Effector memory CD4-positive, alpha-beta T cell (primary cell): Measurements from ENCODE around the gene NDUFA7.
"Not testable (repeated sequence)": the region's sequence is repeated elsewhere in the genome, so short reads cannot be mapped to it uniquely, and the experiment has no call there.

Experiments used
- DNase-seq, 3 donors: peaks; one replicate each; pipeline ENCODE4 v3.0.0-alpha.2; 2020
- H3K27ac ChIP-seq: 2 replicates; pipeline ENCODE4 v1.7.0; 2013; ENCODE audit warnings: mild to moderate bottlenecking, low read length, moderate library complexity; ENCODE audit not compliant: insufficient read depth, poor library complexity, severe bottlenecking
- H3K27me3 ChIP-seq: replicated peaks from 2 replicates; pipeline ENCODE4 v1.7.0; 2013; ENCODE audit warnings: mild to moderate bottlenecking, low read length; ENCODE audit not compliant: insufficient read depth, control insufficient read depth, poor library complexity, severe bottlenecking
- H3K36me3 ChIP-seq: 2 replicates; pipeline ENCODE4 v1.7.0; 2013; ENCODE audit warnings: mild to moderate bottlenecking, low read length, moderate library complexity; ENCODE audit not compliant: control insufficient read depth, insufficient read depth
- H3K4me1 ChIP-seq: 2 replicates; pipeline ENCODE4 v1.7.0; 2013; ENCODE audit warnings: low read length, mild to moderate bottlenecking; ENCODE audit not compliant: control insufficient read depth, insufficient read depth, poor library complexity, severe bottlenecking
- H3K4me3 ChIP-seq: 2 replicates; pipeline ENCODE4 v1.7.0; 2013; ENCODE audit warnings: low read length, low read depth, mild to moderate bottlenecking; ENCODE audit not compliant: insufficient read depth, poor library complexity, severe bottlenecking
- H3K9me3 ChIP-seq: 2 replicates; pipeline ENCODE4 v1.7.0; 2013; ENCODE audit warnings: mild to moderate bottlenecking, low read length, moderate library complexity; ENCODE audit not compliant: control insufficient read depth

The NDUFA7 gene

DNA sequence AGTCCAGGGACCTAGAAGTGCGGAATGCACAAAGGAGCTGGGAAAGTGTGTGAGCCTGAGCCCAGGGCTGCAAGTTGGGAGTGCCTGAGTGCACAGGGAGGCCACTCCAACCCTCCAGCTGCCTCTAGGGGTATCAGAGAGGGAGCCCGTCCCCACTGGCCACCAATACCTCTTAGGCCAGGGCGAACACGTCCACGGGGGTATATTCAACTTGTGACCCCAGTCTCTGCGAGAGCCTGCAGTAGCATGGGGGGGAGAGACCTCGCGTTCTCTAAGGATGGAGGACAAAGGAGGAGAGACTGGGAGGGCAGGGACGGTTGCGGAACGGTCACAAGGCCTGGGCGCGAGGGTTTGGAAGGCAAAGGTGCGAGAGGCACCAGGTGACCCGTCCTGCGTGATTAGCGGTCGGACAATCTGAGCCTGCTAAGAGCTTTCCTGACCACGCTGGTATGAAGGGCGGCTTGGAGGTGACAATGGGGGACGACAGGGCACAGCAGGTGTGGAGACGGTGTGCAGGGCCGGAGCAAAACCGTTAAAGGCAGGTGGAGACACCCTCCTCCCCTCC is 13.7 kb downstream of the NDUFA7 start:
- peaks cover 22% of the 10 kb centered on the region for H3K4me1 ChIP-seq
- H3K36me3 ChIP-seq = peaks cover 25% of the 10 kb centered on the region
- no peaks in the 10 kb centered on the region for H3K27me3 ChIP-seq
- no peaks in the 10 kb centered on the region for H3K9me3 ChIP-seq
- peak overlapping the region; percentile 73 for H3K4me3 ChIP-seq
- H3K27ac ChIP-seq = peak overlapping the region; percentile 79
- no peak for DNase-seq

DNA sequence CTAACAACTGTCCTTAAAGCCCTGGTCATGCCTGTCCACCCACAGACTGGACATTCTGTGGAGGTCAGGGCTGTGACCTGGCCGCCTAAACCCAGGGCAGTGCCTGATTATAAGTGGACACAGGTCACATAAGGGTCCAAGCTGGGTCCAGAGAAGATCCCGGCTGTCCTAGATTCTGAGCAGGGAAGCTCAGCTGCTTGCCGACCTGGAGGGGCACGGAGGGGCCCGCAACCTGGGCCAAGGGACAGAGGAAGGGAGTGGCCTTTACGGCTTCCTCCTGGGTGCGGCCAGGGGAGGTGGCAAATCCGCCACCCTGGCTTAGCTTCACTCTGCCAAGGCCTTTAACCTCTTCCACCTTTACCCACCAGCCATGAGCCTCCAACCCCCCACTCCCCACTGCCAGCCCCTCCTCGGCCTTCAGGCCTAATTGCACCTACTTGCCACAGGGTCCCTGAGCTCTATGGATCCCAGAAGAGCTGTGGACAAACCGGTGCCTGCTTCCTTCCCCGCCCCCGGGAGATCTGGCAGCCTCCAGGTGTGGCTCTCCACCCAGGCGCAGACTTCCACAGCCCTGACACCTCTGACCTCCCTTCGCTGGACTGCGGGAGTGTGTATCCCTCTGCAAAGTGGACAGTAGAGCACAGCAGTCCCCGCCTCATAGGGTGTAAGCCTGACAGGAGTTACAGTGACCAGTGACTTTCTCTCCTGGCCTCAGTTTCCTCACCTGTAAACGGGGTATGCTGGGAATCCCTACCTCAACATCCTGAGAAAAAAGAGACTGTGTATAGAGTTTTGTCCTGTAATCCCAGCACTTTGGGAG is 14.7 kb downstream of the NDUFA7 start:
- no peak for DNase-seq
- peak overlapping the region; percentile 18 for H3K27ac ChIP-seq
- H3K4me1 ChIP-seq = peaks cover 22% of the 10 kb centered on the region
- H3K9me3 ChIP-seq = no peaks in the 10 kb centered on the region
- H3K4me3 ChIP-seq = no peak overlapping the region
- H3K36me3 ChIP-seq = peaks cover 21% of the 10 kb centered on the region
- no peaks in the 10 kb centered on the region for H3K27me3 ChIP-seq

DNA sequence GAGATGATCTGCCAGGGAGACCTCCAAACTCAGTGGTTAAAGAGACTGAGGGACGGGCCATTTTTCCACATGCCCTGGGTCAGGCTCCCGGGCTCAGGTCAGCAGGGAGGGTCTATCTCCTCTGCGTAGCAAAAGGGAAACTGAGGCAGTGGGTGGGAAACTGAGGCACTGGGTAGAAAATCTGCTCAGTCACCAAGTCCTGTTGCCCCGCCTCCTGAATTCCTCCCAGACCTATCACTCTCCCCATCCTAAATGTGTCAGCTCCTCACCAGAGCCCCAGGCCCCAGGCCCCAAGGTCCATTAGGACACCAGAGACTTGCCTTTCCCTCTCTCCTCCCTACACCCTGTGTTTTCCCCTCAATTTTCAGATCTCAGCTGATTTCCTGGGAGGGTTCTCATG is 15.4 kb downstream of the NDUFA7 start:
- H3K9me3 ChIP-seq = no peaks in the 10 kb centered on the region
- peaks cover 14% of the 10 kb centered on the region for H3K36me3 ChIP-seq
- H3K27me3 ChIP-seq = no peaks in the 10 kb centered on the region
- H3K4me1 ChIP-seq = peaks cover 22% of the 10 kb centered on the region
- H3K27ac ChIP-seq = no peak overlapping the region
- H3K4me3 ChIP-seq = no peak overlapping the region
- no peak for DNase-seq

GRCh38 chr19:8304841-8305621 is 16.1 kb downstream of the NDUFA7 start:
- no peak overlapping the region for H3K4me3 ChIP-seq
- peaks cover 9% of the 10 kb centered on the region for H3K36me3 ChIP-seq
- no peak overlapping the region for H3K27ac ChIP-seq
- peaks cover 22% of the 10 kb centered on the region for H3K4me1 ChIP-seq
- no peaks in the 10 kb centered on the region for H3K27me3 ChIP-seq
- DNase-seq = no peak
- no peaks in the 10 kb centered on the region for H3K9me3 ChIP-seq

- Histone ChIP-seq H3K27me3 (no peaks in the 10 kb centered on the region), H3K27ac (no peak overlapping the region), H3K4me1 (peaks cover 14% of the 10 kb centered on the region), H3K4me3 (no peak overlapping the region), H3K36me3 (peaks cover 9% of the 10 kb centered on the region), H3K9me3 (no peaks in the 10 kb centered on the region)
- no peak for DNase-seq
Measured at GRCh38 chr19:8302734-8303133, 18.4 kb downstream of the NDUFA7 start.

GRCh38 chr19:8302357-8302691 is 18.9 kb downstream of the NDUFA7 start:
- peaks cover 10% of the 10 kb centered on the region for H3K4me1 ChIP-seq
- no peak for DNase-seq
- no peak overlapping the region for H3K4me3 ChIP-seq
- peaks cover 9% of the 10 kb centered on the region for H3K36me3 ChIP-seq
- H3K27me3 ChIP-seq = no peaks in the 10 kb centered on the region
- H3K9me3 ChIP-seq = no peaks in the 10 kb centered on the region
- H3K27ac ChIP-seq = no peak overlapping the region

DNA sequence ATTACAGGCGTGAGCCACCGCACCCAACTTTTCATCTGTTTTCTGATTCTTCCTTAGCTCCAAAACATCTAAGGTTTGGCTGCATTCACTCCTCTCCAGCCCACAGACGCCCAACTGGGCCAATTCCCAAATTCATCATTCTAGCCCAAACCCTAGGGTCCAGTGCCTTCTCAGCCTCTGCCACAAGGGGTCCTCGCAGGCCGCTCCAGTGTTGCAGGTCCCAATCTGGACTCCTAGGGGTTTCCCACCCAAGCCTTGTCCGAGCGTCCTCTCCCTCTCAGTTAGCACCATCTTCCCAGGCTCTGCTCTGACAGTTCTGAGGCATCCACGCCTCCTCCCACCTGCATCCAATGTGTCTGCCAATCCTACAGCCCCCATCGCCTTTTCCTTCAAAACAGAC is 29.8 kb downstream of the NDUFA7 start:
- H3K36me3 ChIP-seq, H3K9me3 ChIP-seq, H3K4me1 ChIP-seq, H3K27ac ChIP-seq, DNase-seq, H3K27me3 ChIP-seq, H3K4me3 ChIP-seq: not testable (repeated sequence)

DNA sequence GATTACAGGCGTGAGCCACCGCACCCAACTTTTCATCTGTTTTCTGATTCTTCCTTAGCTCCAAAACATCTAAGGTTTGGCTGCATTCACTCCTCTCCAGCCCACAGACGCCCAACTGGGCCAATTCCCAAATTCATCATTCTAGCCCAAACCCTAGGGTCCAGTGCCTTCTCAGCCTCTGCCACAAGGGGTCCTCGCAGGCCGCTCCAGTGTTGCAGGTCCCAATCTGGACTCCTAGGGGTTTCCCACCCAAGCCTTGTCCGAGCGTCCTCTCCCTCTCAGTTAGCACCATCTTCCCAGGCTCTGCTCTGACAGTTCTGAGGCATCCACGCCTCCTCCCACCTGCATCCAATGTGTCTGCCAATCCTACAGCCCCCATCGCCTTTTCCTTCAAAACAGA is 44.7 kb downstream of the NDUFA7 start:
- not testable (repeated sequence) for H3K9me3 ChIP-seq, DNase-seq, H3K4me3 ChIP-seq, H3K4me1 ChIP-seq, H3K27me3 ChIP-seq, H3K27ac ChIP-seq, H3K36me3 ChIP-seq

GRCh38 chr19:8269724-8270123 is 51.5 kb downstream of the NDUFA7 start:
- Histone ChIP-seq H3K4me1 (no peaks in the 10 kb centered on the region), H3K9me3 (no peaks in the 10 kb centered on the region), H3K36me3 (no peaks in the 10 kb centered on the region), H3K4me3 (no peak overlapping the region), H3K27me3 (no peaks in the 10 kb centered on the region), H3K27ac (peak overlapping the region; percentile 66)
- DNase-seq = no peak

- H3K4me1 ChIP-seq = no peaks in the 10 kb centered on the region
- H3K27me3 ChIP-seq = no peaks in the 10 kb centered on the region
- no peak overlapping the region for H3K4me3 ChIP-seq
- no peak overlapping the region for H3K27ac ChIP-seq
- no peaks in the 10 kb centered on the region for H3K36me3 ChIP-seq
- DNase-seq = no peak
- no peaks in the 10 kb centered on the region for H3K9me3 ChIP-seq
Measured at GRCh38 chr19:8265872-8266271, 55.3 kb downstream of the NDUFA7 start.
